H9 (cell line): ENCODE measurements around the gene CPD. TPM values are rescaled to one million over a fixed set of nuclear protein-coding genes. Genes with fewer than 3 reads are reported as not detected.
"Not testable (repeated sequence)": the region's sequence is repeated elsewhere in the genome, so short reads cannot be mapped to it uniquely, and the experiment has no call there.

Experiments
- DNase-seq: peaks from one replicate; pipeline ENCODE4 v3.0.0-alpha.2; 2017
- H2AFZ ChIP-seq: one replicate; pipeline ENCODE4 v1.6.1; 2013; ENCODE audit warnings: mild to moderate bottlenecking, low read length, control low read depth, moderate library complexity
- H2AK5ac ChIP-seq: 2 replicates; pipeline ENCODE4 v1.6.1; 2013; ENCODE audit warnings: low read length, control low read depth, mixed read lengths; ENCODE audit not compliant: insufficient read length
- H2BK120ac ChIP-seq: one replicate; pipeline ENCODE4 v1.6.1; 2013; ENCODE audit warnings: low read depth, mild to moderate bottlenecking, low read length, control low read depth, inconsistent platforms; ENCODE audit not compliant: poor library complexity, severe bottlenecking
- H2BK12ac ChIP-seq: 2 replicates; pipeline ENCODE4 v1.6.1; 2013; ENCODE audit warnings: low read length, control low read depth, mixed read lengths, low read depth; ENCODE audit not compliant: insufficient read length
- H2BK15ac ChIP-seq: 2 replicates; pipeline ENCODE4 v1.6.1; 2013; ENCODE audit warnings: low read depth, low read length, control low read depth
- H2BK20ac ChIP-seq: one replicate; pipeline ENCODE4 v1.6.1; 2013; ENCODE audit warnings: low read depth, mild to moderate bottlenecking, low read length, control low read depth, inconsistent platforms; ENCODE audit not compliant: poor library complexity, severe bottlenecking
- H2BK5ac ChIP-seq: 2 replicates; pipeline ENCODE4 v1.6.1; 2013; ENCODE audit warnings: low read length, control low read depth, mixed read lengths; ENCODE audit not compliant: insufficient read length
- H3K14ac ChIP-seq: 2 replicates; pipeline ENCODE4 v1.6.1; 2013; ENCODE audit warnings: low read length, control low read depth; ENCODE audit not compliant: insufficient read depth
- H3K18ac ChIP-seq: 2 replicates; pipeline ENCODE4 v1.6.1; 2013; ENCODE audit warnings: low read depth, mild to moderate bottlenecking, mixed read lengths, low read length, control low read depth; ENCODE audit not compliant: insufficient read length
- H3K23ac ChIP-seq: 2 replicates; pipeline ENCODE4 v1.6.1; 2013; ENCODE audit warnings: low read length, control low read depth, mixed read lengths, low read depth; ENCODE audit not compliant: insufficient read length
- H3K23me2 ChIP-seq: 2 replicates; pipeline ENCODE4 v1.6.1; 2013; ENCODE audit warnings: low read depth, mild to moderate bottlenecking, mixed read lengths, low read length, control low read depth; ENCODE audit not compliant: insufficient read length, poor library complexity, severe bottlenecking
- H3K27ac ChIP-seq: 2 replicates; pipeline ENCODE4 v1.5.1; 2013; ENCODE audit warnings: low read length, control low read depth, mixed read lengths, low read depth; ENCODE audit not compliant: insufficient read length
- H3K27me3 ChIP-seq: 2 replicates; pipeline ENCODE4 v1.6.1; 2013; ENCODE audit warnings: low read length, control low read depth, inconsistent platforms; ENCODE audit not compliant: insufficient read depth
- H3K4ac ChIP-seq: 2 replicates; pipeline ENCODE4 v1.6.1; 2013; ENCODE audit warnings: low read depth, mild to moderate bottlenecking, control low read depth, inconsistent platforms, low read length, moderate library complexity
- H3K4me1 ChIP-seq: 2 replicates; pipeline ENCODE4 v1.6.1; 2013; ENCODE audit warnings: low read length, control low read depth, inconsistent platforms; ENCODE audit not compliant: insufficient read depth
- H3K4me2 ChIP-seq: 2 replicates; pipeline ENCODE4 v1.6.1; 2013; ENCODE audit warnings: low read length, control low read depth, mixed read lengths; ENCODE audit not compliant: insufficient read length, insufficient read depth
- H3K56ac ChIP-seq: 2 replicates; pipeline ENCODE4 v1.6.1; 2013; ENCODE audit warnings: low read depth, mild to moderate bottlenecking, mixed read lengths, low read length, control low read depth; ENCODE audit not compliant: insufficient read length
- H3K79me1 ChIP-seq: 2 replicates; pipeline ENCODE4 v1.6.1; 2013; ENCODE audit warnings: low read depth, mild to moderate bottlenecking, moderate library complexity, low read length, control low read depth, inconsistent platforms; ENCODE audit not compliant: insufficient read depth, poor library complexity, severe bottlenecking
- H3K79me2 ChIP-seq: 2 replicates; pipeline ENCODE4 v1.6.1; 2013; ENCODE audit warnings: low read length, control low read depth, inconsistent platforms; ENCODE audit not compliant: insufficient read depth
- H3K9ac ChIP-seq: 2 replicates; pipeline ENCODE4 v1.6.1; 2013; ENCODE audit warnings: low read length, control low read depth, mixed read lengths; ENCODE audit not compliant: insufficient read length; ENCODE audit errors: extremely low read depth
- H3K9me3 ChIP-seq: one replicate; pipeline ENCODE4 v1.6.1; 2013; ENCODE audit warnings: low read depth, low read length, inconsistent platforms; ENCODE audit not compliant: control insufficient read depth
- H3T11ph ChIP-seq: one replicate; pipeline ENCODE4 v1.6.1; 2013; ENCODE audit warnings: mild to moderate bottlenecking, low read length, control low read depth, inconsistent platforms
- H4K20me1 ChIP-seq: one replicate; pipeline ENCODE4 v1.6.1; 2013; ENCODE audit not compliant: control insufficient read depth, insufficient read length, insufficient read depth
- H4K5ac ChIP-seq: 2 replicates; pipeline ENCODE4 v1.6.1; 2013; ENCODE audit warnings: low read depth, mild to moderate bottlenecking, mixed read lengths, low read length, control low read depth; ENCODE audit not compliant: insufficient read length
- H4K8ac ChIP-seq: replicated peaks from 2 replicates; pipeline ENCODE4 v1.6.1; 2013; ENCODE audit warnings: low read length, control low read depth, mixed read lengths, low read depth; ENCODE audit not compliant: insufficient read length
- H4K91ac ChIP-seq: 2 replicates; pipeline ENCODE4 v1.6.1; 2013; ENCODE audit warnings: low read depth, mild to moderate bottlenecking, moderate library complexity, mixed read lengths, low read length, control low read depth; ENCODE audit not compliant: insufficient read length
- H3K27ac Mint-ChIP-seq, 3 experiments: 2 replicates in 2 of 3; 3 replicates in 1 of 3; pipeline ENCODE4 v1.8.0; 2020 to 2021; ENCODE audit warnings: mixed read lengths in 3 of 3, mild to moderate bottlenecking in 1 of 3, moderate library complexity in 1 of 3
- H3K27me3 Mint-ChIP-seq: 2 replicates; pipeline ENCODE4 v1.8.0; 2021; ENCODE audit warnings: low read depth, mild to moderate bottlenecking, moderate library complexity, mixed read lengths
- H3K36me3 Mint-ChIP-seq, 3 experiments: 2 replicates in 2 of 3; 3 replicates in 1 of 3; pipeline ENCODE4 v1.8.0; 2020 to 2021; ENCODE audit warnings: low read depth in 3 of 3, mixed read lengths in 3 of 3; ENCODE audit not compliant: insufficient read depth in 1 of 3
- H3K4me1 Mint-ChIP-seq, 2 experiments: 2 replicates each; pipeline ENCODE4 v1.8.0; 2020; ENCODE audit warnings: mixed read lengths in 2 of 2
- H3K4me3 Mint-ChIP-seq, 2 experiments: 2 replicates in 1 of 2; 3 replicates in 1 of 2; pipeline ENCODE4 v1.8.0; 2020 to 2021; ENCODE audit warnings: mild to moderate bottlenecking in 2 of 2, mixed read lengths in 2 of 2, moderate library complexity in 1 of 2
- H3K9me3 Mint-ChIP-seq, 2 experiments: 2 replicates in 1 of 2; 3 replicates in 1 of 2; pipeline ENCODE4 v1.8.0; 2020; ENCODE audit warnings: mild to moderate bottlenecking in 2 of 2, mixed read lengths in 2 of 2, moderate library complexity in 1 of 2
- WGBS: extraction: QIAGEN DNeasy Blood & Tissue Kit; methylation state at CpG from one replicate; pipeline ENCODE4 v1.1.7; 2013; ENCODE audit warnings: missing lambda C conversion rate, low lambda C conversion rate, mixed read lengths; ENCODE audit not compliant: insufficient read length; ENCODE audit errors: extremely low coverage; 5-methylcytosine and 5-hydroxymethylcytosine counted together
- total RNA-seq: library from RNA; stranded (reverse); gene quantifications from 2 replicates; pipeline ENCODE4 v1.2.1, GENCODE V29; 2021

CPD gene
- total RNA-seq, 1 experiment from 2014 or later: 47.0 TPM

- not testable (repeated sequence) for H4K8ac ChIP-seq, H4K91ac ChIP-seq, H3K36me3 Mint-ChIP-seq, H3K18ac ChIP-seq, H2AK5ac ChIP-seq, H3K9me3 Mint-ChIP-seq, H3K79me2 ChIP-seq, H3K27me3 ChIP-seq, H3K9me3 ChIP-seq, H3K79me1 ChIP-seq, H2BK20ac ChIP-seq, H3T11ph ChIP-seq, H2BK5ac ChIP-seq, H3K27me3 Mint-ChIP-seq, H2BK12ac ChIP-seq, H2BK120ac ChIP-seq, H3K9ac ChIP-seq, H2BK15ac ChIP-seq, H4K20me1 ChIP-seq, H3K23me2 ChIP-seq, H3K4me3 Mint-ChIP-seq, H3K4me2 ChIP-seq, H3K56ac ChIP-seq, H2AFZ ChIP-seq, H3K14ac ChIP-seq, H3K27ac ChIP-seq, DNase-seq, H3K4me1 Mint-ChIP-seq, H4K5ac ChIP-seq, H3K27ac Mint-ChIP-seq, H3K4me1 ChIP-seq, H3K4ac ChIP-seq, H3K23ac ChIP-seq
- no CpG with 5 or more reads among the region's 3 CpGs for WGBS
Observed at GRCh38 chr17:30412008-30412496, 33.3 kb downstream of the CPD start.
